Measurements from ENCODE around the gene CDNF.
"Not testable (repeated sequence)": the region's sequence is repeated elsewhere in the genome, so short reads cannot be mapped to it uniquely, and the experiment has no call there.

DNA sequence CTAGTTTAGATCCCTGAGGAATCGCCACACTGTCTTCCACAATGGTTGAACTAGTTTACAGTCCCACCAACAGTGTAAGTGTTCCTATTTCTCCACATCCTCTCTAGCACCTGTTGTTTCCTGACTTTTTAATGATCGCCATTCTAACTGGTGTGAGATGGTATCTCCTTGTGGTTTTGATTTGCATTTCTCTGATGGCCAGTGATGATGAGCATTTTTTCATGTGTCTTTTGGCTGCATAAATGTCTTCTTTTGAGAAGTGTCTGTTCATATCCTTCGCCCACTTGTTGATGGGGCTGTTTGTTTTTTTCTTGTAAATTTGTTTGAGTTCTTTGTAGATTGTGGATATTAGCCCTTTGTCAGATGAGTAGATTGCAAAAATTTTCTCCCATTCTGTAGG lies 27.0 kb upstream of the CDNF start:
- TF ChIP-seq POLR2AphosphoS5 (IDR thresholded peaks at IDR 0.05; ENCODE audit: low read length); POLR2AphosphoS2 (IDR thresholded peaks at IDR 0.05; ENCODE audit: low read depth, low read length): not testable (repeated sequence)
